HCT116 (cell line): ENCODE results near the gene ALG3. TPM values are rescaled to one million over a fixed set of nuclear protein-coding genes. Genes with fewer than 3 reads are reported as not detected.

Experiments used
- ATAC-seq: fragments of 200-7000 bp; cut with Tn5 transposase; 2 replicates; pipeline ENCODE4 v1.9.1; 2020; ENCODE audit warnings: mild to moderate bottlenecking, moderate library complexity
- BruUV-seq: library from RNA; stranded (reverse); fragments of 400-500 nt; replicated peaks from 2 replicates; lab custom pipeline; 2021; lab: Mats Ljungman, UMichigan
- CTCF ChIA-PET: fragments of 300-600 bp; sonication (Branson Sonifier 250); formaldehyde crosslinking; loops from one replicate; lab custom pipeline; 2021; ENCODE audit warnings: antibody characterized with exemption; lab: Charles Lee
- POLR2A ChIA-PET: fragments of 300-600, 350-600 bp; sonication (Branson Sonifier 250); formaldehyde crosslinking; loops from one replicate; lab custom pipeline; 2021; ENCODE audit warnings: antibody characterized with exemption; lab: Charles Lee
- RAD21 ChIA-PET, 2 experiments: fragments of 300-600 bp; sonication (Branson Sonifier 250); formaldehyde crosslinking; loops; one replicate each; lab custom pipeline; 2023; ENCODE audit warnings: low total read pairs in 2 of 2; ENCODE audit not compliant: uncharacterized antibody in 2 of 2, unreplicated experiment in 2 of 2, low non-redundant PET in 1 of 2; lab: Charles Lee
- DNase-seq: peaks from one replicate; pipeline ENCODE4 v3.0.0-alpha.2; 2010; ENCODE audit warnings: low read depth, low spot score
- H2AFZ ChIP-seq: fragments of 200-600 bp; shearing (Covaris generic), sonication (generic); 2 replicates; pipeline ENCODE4 v1.6.1; 2017; ENCODE audit warnings: low read depth, mixed run types, mixed read lengths, antibody characterized with exemption, low read length; ENCODE audit not compliant: poor library complexity, severe bottlenecking
- H3K27ac ChIP-seq: 2 replicates; pipeline ENCODE4 v1.5.1; 2012; ENCODE audit warnings: low read depth, low read length
- H3K27me3 ChIP-seq: fragments of 200-600 bp; sonication (generic); 2 replicates; pipeline ENCODE4 v1.6.1; 2016; ENCODE audit warnings: mixed run types, low read length, mixed read lengths; ENCODE audit not compliant: insufficient read depth
- H3K36me3 ChIP-seq, 2 experiments: fragments of 200-500 bp in 1 of 2; fragments of 200-600 bp in 1 of 2; sonication (Bioruptor generic) in 1 of 2; sonication (generic) in 1 of 2; 2 replicates each; pipeline versions ENCODE4 v1.5.1 to v1.6.1; 2014 to 2016; ENCODE audit warnings: low read length in 2 of 2, inconsistent platforms in 1 of 2, mixed read lengths in 1 of 2, mixed run types in 1 of 2; ENCODE audit not compliant: insufficient read depth in 2 of 2, control insufficient read depth in 1 of 2
- H3K4me1 ChIP-seq, 2 experiments: fragments of 200-600 bp in 1 of 2; sonication (generic) in 1 of 2; 2 replicates each; pipeline versions ENCODE4 v1.5.1 to v1.6.1; 2012 to 2017; ENCODE audit warnings: low read length in 2 of 2, inconsistent platforms in 1 of 2, mild to moderate bottlenecking in 1 of 2, mixed read lengths in 1 of 2, mixed run types in 1 of 2, moderate library complexity in 1 of 2; ENCODE audit not compliant: insufficient read depth in 2 of 2, control insufficient read depth in 1 of 2
- H3K4me2 ChIP-seq: fragments of 200-600 bp; sonication (generic); 2 replicates; pipeline ENCODE4 v1.6.1; 2017; ENCODE audit warnings: mixed run types, low read length, mixed read lengths
- H3K4me3 ChIP-seq, 2 experiments: fragments of 200-600 bp in 1 of 2; sonication (generic) in 1 of 2; replicated peaks in 1 of 2; 2 replicates each; pipeline ENCODE4 v1.5.1; 2011 to 2016; ENCODE audit warnings: low read length in 2 of 2, control low read depth in 1 of 2, low read depth in 1 of 2, mild to moderate bottlenecking in 1 of 2, mixed read lengths in 1 of 2, mixed run types in 1 of 2
- H3K79me2 ChIP-seq: fragments of 200-600 bp; sonication (generic); 2 replicates; pipeline ENCODE4 v1.6.1; 2017; ENCODE audit warnings: mild to moderate bottlenecking, mixed run types, low read length, moderate library complexity, mixed read lengths; ENCODE audit not compliant: insufficient read depth
- H3K9ac ChIP-seq: fragments of 200-600 bp; sonication (generic); 2 replicates; pipeline ENCODE4 v1.6.1; 2016; ENCODE audit warnings: low read length, mixed read lengths
- H3K9me2 ChIP-seq: fragments of 200-600 bp; sonication (generic), shearing (Covaris generic); 2 replicates; pipeline ENCODE4 v1.6.1; 2017; ENCODE audit warnings: mixed run types, mild to moderate bottlenecking, moderate library complexity; ENCODE audit not compliant: insufficient read depth
- H3K9me3 ChIP-seq, 2 experiments: fragments of 200-500 bp in 1 of 2; fragments of 200-600 bp in 1 of 2; sonication (Bioruptor generic) in 1 of 2; sonication (generic) in 1 of 2; 2 replicates each; pipeline ENCODE4 v1.6.1; 2014 to 2017; ENCODE audit warnings: low read length in 2 of 2, mixed read lengths in 2 of 2, inconsistent platforms in 1 of 2, low read depth in 1 of 2, mild to moderate bottlenecking in 1 of 2, mixed run types in 1 of 2, moderate library complexity in 1 of 2; ENCODE audit not compliant: control insufficient read depth in 1 of 2, insufficient read depth in 1 of 2
- H4K20me1 ChIP-seq: fragments of 200-600 bp; sonication (generic), shearing (Covaris generic); 2 replicates; pipeline ENCODE4 v1.6.1; 2017; ENCODE audit warnings: mixed run types, mild to moderate bottlenecking, moderate library complexity; ENCODE audit not compliant: insufficient read depth
- EZH2 ChIP-seq: fragments of 200-600 bp; sonication (generic); IDR thresholded peaks from 2 replicates; pipeline ENCODE4 v1.6.1; 2017; ENCODE audit warnings: antibody characterized with exemption, mixed run types
- RAD21 ChIP-seq: IDR thresholded peaks from 2 replicates; pipeline ENCODE4 v1.6.1; 2012; ENCODE audit warnings: low read depth, mild to moderate bottlenecking
- SIN3A ChIP-seq: IDR thresholded peaks from 2 replicates; pipeline ENCODE4 v1.6.1; 2012; ENCODE audit warnings: low read depth
- ZFX ChIP-seq: fragments of 450-650 bp; IDR thresholded peaks from 2 replicates; pipeline ENCODE4 v1.6.1; 2017
- intact Hi-C: fragments of 100-400 bp; cut with micrococcal nuclease; formaldehyde crosslinking; loops from 2 replicates; pipeline ENCODE4 v1.10.0; 2022
- total RNA-seq: library from RNA; stranded (reverse); gene quantifications from one replicate; pipeline ENCODE4 v1.2.1, GENCODE V29; 2021; ENCODE audit not compliant: unreplicated experiment
- TF ChIP-seq, protein P1 (sequence below): IDR thresholded peaks from 2 replicates; pipeline ENCODE4 v1.6.1; 2011; ENCODE audit warnings: mild to moderate bottlenecking, low read length, moderate library complexity; ENCODE audit not compliant: insufficient replicate concordance; ENCODE audit errors: extremely low read depth
- TF ChIP-seq, protein P2 (sequence below): IDR thresholded peaks from 2 replicates; pipeline ENCODE4 v1.6.1; 2012; ENCODE audit warnings: low read depth

ALG3 gene
- total RNA-seq, 1 experiment from 2014 or later: 56.6 TPM

DNA sequence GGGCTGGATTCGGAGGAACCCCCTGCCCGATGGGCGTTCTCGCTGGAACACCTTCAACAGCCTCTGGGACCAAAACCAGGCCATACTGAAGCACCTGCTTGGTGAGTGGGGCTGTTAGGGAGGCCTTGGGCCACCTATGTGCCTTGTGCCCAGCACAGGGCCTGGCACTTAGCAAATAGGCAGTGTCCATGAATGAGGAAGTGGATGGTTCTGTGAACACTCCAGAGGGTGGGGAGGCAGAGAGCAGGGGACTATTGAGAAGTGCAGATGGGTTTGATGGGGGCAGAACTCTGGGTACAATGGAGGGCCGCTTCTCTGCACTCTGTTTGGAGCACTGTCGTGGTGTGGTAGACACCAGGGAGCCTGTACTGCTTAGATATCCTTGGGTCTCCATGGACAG is 28.6 kb upstream of the ALG3 start (continued):
- TF ChIP-seq, protein P1, sequence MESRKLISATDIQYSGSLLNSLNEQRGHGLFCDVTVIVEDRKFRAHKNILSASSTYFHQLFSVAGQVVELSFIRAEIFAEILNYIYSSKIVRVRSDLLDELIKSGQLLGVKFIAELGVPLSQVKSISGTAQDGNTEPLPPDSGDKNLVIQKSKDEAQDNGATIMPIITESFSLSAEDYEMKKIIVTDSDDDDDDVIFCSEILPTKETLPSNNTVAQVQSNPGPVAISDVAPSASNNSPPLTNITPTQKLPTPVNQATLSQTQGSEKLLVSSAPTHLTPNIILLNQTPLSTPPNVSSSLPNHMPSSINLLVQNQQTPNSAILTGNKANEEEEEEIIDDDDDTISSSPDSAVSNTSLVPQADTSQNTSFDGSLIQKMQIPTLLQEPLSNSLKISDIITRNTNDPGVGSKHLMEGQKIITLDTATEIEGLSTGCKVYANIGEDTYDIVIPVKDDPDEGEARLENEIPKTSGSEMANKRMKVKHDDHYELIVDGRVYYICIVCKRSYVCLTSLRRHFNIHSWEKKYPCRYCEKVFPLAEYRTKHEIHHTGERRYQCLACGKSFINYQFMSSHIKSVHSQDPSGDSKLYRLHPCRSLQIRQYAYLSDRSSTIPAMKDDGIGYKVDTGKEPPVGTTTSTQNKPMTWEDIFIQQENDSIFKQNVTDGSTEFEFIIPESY: no peak
- TF ChIP-seq SIN3A (no peak), EZH2 (no peak)
- TF ChIP-seq, protein P2, sequence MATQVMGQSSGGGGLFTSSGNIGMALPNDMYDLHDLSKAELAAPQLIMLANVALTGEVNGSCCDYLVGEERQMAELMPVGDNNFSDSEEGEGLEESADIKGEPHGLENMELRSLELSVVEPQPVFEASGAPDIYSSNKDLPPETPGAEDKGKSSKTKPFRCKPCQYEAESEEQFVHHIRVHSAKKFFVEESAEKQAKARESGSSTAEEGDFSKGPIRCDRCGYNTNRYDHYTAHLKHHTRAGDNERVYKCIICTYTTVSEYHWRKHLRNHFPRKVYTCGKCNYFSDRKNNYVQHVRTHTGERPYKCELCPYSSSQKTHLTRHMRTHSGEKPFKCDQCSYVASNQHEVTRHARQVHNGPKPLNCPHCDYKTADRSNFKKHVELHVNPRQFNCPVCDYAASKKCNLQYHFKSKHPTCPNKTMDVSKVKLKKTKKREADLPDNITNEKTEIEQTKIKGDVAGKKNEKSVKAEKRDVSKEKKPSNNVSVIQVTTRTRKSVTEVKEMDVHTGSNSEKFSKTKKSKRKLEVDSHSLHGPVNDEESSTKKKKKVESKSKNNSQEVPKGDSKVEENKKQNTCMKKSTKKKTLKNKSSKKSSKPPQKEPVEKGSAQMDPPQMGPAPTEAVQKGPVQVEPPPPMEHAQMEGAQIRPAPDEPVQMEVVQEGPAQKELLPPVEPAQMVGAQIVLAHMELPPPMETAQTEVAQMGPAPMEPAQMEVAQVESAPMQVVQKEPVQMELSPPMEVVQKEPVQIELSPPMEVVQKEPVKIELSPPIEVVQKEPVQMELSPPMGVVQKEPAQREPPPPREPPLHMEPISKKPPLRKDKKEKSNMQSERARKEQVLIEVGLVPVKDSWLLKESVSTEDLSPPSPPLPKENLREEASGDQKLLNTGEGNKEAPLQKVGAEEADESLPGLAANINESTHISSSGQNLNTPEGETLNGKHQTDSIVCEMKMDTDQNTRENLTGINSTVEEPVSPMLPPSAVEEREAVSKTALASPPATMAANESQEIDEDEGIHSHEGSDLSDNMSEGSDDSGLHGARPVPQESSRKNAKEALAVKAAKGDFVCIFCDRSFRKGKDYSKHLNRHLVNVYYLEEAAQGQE: no peak

DNA sequence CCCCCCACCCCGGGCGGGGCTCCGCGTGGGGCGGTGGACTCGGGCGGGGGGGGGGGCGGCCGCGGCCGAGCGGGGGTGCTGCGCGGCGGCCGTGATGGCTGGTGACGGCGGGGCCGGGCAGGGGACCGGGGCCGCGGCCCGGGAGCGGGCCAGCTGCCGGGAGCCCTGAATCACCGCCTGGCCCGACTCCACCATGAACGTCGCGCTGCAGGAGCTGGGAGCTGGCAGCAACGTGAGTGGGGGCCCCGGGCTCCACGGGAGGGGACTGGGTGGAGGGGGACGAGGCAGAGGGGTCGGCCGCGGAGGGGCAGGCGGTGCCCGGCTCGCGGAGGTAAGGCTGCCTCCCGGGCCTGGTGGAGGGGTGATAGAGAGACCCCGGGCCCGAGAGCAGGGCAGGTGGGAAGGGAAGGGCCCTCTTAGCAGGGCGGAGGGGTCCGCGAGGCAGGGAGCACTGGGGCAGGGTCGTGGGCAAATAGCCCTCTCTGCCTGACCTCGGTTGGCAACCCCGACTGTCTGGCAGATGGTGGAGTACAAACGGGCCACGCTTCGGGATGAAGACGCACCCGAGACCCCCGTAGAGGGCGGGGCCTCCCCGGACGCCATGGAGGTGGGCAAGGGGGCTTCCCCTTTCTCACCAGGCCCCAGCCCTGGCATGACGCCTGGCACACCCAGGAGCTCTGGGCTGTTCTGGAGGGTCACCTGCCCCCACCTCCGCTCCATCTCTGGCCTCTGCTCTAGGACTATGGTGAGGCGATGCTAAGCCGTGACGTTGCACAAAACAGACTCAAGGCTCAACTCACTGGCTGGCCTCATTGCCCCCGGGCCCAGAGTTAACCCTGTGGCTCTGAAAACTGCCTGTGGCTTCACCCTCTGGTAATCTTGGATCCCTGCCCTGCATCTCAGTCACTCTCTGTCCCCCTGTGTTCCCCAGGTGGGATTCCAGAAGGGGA is 27.5 kb upstream of the ALG3 start, which contains the start of gene ECE2:
Gene ECE2, plus strand, starts transcription at position 62 of the 950 bp plus-strand sequence. Its CDS starts 132 bp downstream, at position 194.
- Histone ChIP-seq H3K9me3 (no peaks in the 10 kb centered on the region), H3K36me3 (no peaks in the 10 kb centered on the region), H3K27me3 (no peaks in the 10 kb centered on the region), H3K4me1 (no peaks in the 10 kb centered on the region), H3K79me2 (no peaks in the 10 kb centered on the region), H4K20me1 (no peaks in the 10 kb centered on the region), H2AFZ (no peak within 1 kb of the TSS), H3K27ac (no peak within 1 kb of the TSS), H3K4me3 (no peak within 1 kb of the TSS), H3K9ac (no peak within 1 kb of the TSS), H3K9me2 (no peaks in the 10 kb centered on the region), H3K4me2 (no peak within 1 kb of the TSS)
- ChIA-PET RAD21 (no interaction called here), CTCF (no interaction called here), POLR2A (no interaction called here)
- no TSS peak for BruUV-seq
- TF ChIP-seq RAD21: no peak
- TF ChIP-seq, protein P1: no peak
- TF ChIP-seq ZFX: no peak
- no peak for TF ChIP-seq SIN3A
- ATAC-seq: no peak
- intact Hi-C loops: no loop called here
- DNase-seq: no peak
